Transverse colon (tissue), 4 donors: ENCODE results near the gene TMEM45B. TPM values are rescaled to one million over a fixed set of nuclear protein-coding genes. Genes with fewer than 3 reads are reported as not detected.
"Not testable (repeated sequence)": the region's sequence is repeated elsewhere in the genome, so short reads cannot be mapped to it uniquely, and the experiment has no call there.

Source experiments
- DNase-seq: peaks from one replicate; pipeline ENCODE4 v3.0.0-alpha.2; 2019
- H3K27ac ChIP-seq, 4 donors: fragments of 200-600 bp; sonication (generic); 2 replicates each; pipeline ENCODE4 v1.5.1; 2016 to 2018; ENCODE audit warnings: inconsistent platforms in 4 of 4
- H3K27me3 ChIP-seq: fragments of 200-600 bp; sonication (generic); 2 replicates; pipeline ENCODE4 v1.5.1; 2017; ENCODE audit warnings: inconsistent platforms
- H3K36me3 ChIP-seq, 4 donors: fragments of 200-600 bp; sonication (generic); 2 replicates each; pipeline ENCODE4 v1.5.1; 2017 to 2019; ENCODE audit warnings: inconsistent platforms in 4 of 4
- H3K4me1 ChIP-seq, 4 donors: fragments of 200-600 bp; sonication (generic); 2 replicates each; pipeline ENCODE4 v1.5.1; 2017 to 2020; ENCODE audit warnings: inconsistent platforms in 4 of 4
- H3K4me3 ChIP-seq, 4 donors: fragments of 200-600 bp; sonication (generic); 1 replicate in 1 of 4; 2 replicates in 3 of 4; pipeline versions ENCODE4 v1.5.1 to v1.6.1; 2017 to 2019; ENCODE audit warnings: inconsistent platforms in 4 of 4
- H3K9me3 ChIP-seq, 2 donors: fragments of 200-600 bp; sonication (generic); 2 replicates each; pipeline ENCODE4 v1.5.1; 2017 to 2019; ENCODE audit warnings: inconsistent platforms in 2 of 2
- EP300 ChIP-seq: sonication (generic); formaldehyde crosslinking; IDR thresholded peaks from one replicate; pipeline ENCODE4 v1.6.1; 2017; ENCODE audit warnings: antibody characterized with exemption, low read depth
- POLR2A ChIP-seq: fragments of 450-650 bp; IDR thresholded peaks from one replicate; pipeline ENCODE4 v1.6.1; 2016; ENCODE audit warnings: antibody characterized with exemption, mild to moderate bottlenecking, moderate library complexity
- POLR2AphosphoS5 ChIP-seq, 3 donors: sonication (generic); formaldehyde crosslinking; IDR thresholded peaks; one replicate each; pipeline ENCODE4 v1.6.1; 2016; ENCODE audit warnings: antibody characterized with exemption in 3 of 3
- WGBS, 2 donors: methylation state at CpG; one replicate each; pipeline ENCODE4 v1.1.5; 2018; ENCODE audit warnings: low coverage in 1 of 2; 5-methylcytosine and 5-hydroxymethylcytosine counted together
- in situ Hi-C, 4 donors: fragments of 200-750 bp; cut with MboI; loops; one replicate each; pipeline versions ENCODE4 v1.15.0 to v1.15.1; 2017; ENCODE audit warnings: low sequenced_read_pairs in 3 of 4, low pct_ligation_motif_present in 1 of 4, low pct_unique_long_range_greater_than_20kb in 1 of 4
- intact Hi-C: fragments of 100-400 bp; cut with DNase I; formaldehyde crosslinking; loops from one replicate; pipeline ENCODE4 v1.15.1; 2023; ENCODE audit warnings: low total_unique reads
- total RNA-seq, 4 donors: library from RNA; depleted of rRNA; stranded (reverse); fragments of >200 nt; gene quantifications; one replicate each; pipeline ENCODE4 v1.1.0, GENCODE V29; 2016
- TF ChIP-seq, protein P1 (sequence below), 5 experiments: fragments of 200-600 bp in 3 of 5; fragments of 450-650 bp in 2 of 5; sonication (generic) in 3 of 5; IDR thresholded peaks; 1 replicate in 2 of 5; 2 replicates in 3 of 5; pipeline ENCODE4 v1.5.1; 2016 to 2017; ENCODE audit warnings: antibody characterized with exemption in 5 of 5, inconsistent platforms in 3 of 5, mild to moderate bottlenecking in 2 of 5, moderate library complexity in 1 of 5

TMEM45B gene
- total RNA-seq, 4 donors from 2014 or later: 42.2 to 336 (median 205) TPM

DNA sequence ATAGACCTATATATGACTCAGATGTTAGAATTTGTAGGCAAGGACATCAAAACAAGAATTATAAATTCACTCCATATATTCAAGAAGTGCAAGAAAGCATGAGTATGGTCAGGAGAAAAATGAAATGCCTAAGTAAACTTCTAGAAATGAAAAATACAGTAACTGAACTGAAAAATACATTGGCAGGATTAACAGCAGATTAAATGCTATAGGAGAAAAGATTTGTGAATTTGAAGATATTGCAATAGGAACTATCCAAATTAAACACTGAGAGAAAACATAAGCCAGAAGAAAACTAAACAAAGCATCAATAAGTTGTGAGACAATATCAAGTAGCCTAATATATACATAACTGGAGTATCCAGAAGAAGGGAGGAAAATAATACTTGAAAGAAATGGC is 46.6 kb upstream of the TMEM45B start:
- intact Hi-C loops (no loop called here), in situ Hi-C loops (no loop called here)
- Histone ChIP-seq H3K4me1 (no peaks in the 10 kb centered on the region), H3K27me3 (no peaks in the 10 kb centered on the region), H3K4me3 (no peak overlapping the region), H3K27ac (no peak overlapping the region), H3K36me3 (no peaks in the 10 kb centered on the region), H3K9me3 (no peaks in the 10 kb centered on the region)
- no peak for DNase-seq
- TF ChIP-seq POLR2A (no peak), POLR2AphosphoS5 (IDR thresholded peaks at IDR 0.05) (no peak), EP300 (no peak)
- TF ChIP-seq, protein P1, sequence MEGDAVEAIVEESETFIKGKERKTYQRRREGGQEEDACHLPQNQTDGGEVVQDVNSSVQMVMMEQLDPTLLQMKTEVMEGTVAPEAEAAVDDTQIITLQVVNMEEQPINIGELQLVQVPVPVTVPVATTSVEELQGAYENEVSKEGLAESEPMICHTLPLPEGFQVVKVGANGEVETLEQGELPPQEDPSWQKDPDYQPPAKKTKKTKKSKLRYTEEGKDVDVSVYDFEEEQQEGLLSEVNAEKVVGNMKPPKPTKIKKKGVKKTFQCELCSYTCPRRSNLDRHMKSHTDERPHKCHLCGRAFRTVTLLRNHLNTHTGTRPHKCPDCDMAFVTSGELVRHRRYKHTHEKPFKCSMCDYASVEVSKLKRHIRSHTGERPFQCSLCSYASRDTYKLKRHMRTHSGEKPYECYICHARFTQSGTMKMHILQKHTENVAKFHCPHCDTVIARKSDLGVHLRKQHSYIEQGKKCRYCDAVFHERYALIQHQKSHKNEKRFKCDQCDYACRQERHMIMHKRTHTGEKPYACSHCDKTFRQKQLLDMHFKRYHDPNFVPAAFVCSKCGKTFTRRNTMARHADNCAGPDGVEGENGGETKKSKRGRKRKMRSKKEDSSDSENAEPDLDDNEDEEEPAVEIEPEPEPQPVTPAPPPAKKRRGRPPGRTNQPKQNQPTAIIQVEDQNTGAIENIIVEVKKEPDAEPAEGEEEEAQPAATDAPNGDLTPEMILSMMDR (IDR thresholded peaks at IDR 0.05): no peak

DNA sequence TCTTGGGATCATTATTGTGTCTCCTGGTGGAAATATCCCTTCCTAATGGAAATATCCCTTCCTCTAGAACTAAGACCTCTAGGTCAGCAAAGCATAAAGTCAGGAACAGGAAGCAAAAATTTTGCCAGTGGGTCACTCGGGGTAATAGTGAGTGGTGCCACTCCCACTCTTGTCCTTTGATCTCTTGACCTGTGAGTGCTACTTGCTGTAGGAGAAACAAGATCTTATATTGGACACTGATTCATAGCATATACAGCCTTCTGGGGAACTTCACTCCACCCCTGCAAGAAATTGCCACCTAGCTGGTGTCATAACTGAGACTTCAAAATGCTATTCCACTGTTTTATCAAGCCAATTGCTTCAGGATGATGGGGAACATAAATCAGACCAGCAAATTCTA is 44.7 kb upstream of the TMEM45B start:
- intact Hi-C loops: no loop called here
- TF ChIP-seq POLR2AphosphoS5 (IDR thresholded peaks at IDR 0.05): no peak

DNA sequence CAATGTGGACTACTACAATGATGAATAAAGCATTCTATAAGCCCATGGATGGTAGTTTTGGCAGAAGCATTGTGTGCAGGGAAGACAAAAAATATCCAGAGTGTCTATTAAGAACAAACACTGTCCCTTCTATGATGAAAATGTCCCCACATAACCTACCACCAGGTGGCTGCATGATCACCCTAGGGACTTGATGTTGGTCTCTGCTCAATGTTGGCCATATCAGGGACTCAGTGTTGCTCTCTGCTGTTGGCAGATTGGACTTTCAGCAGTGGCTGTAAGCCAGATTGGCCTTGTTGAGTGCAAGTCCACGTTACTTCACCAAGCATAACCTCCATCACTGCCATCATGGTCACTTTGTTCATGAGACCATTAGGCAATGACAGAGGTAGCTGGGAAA is 44.2 kb upstream of the TMEM45B start:
- DNase-seq, H3K4me3 ChIP-seq, H3K27me3 ChIP-seq, H3K9me3 ChIP-seq, H3K36me3 ChIP-seq, in situ Hi-C loops, intact Hi-C loops, H3K27ac ChIP-seq, H3K4me1 ChIP-seq: not testable (repeated sequence)
- 17 to 79% methylated on average over 1 of the region's 1 CpG for WGBS, 2 donors

More for the DNA sequence above, 44.7 kb upstream of the TMEM45B start:
- H3K27me3 ChIP-seq: no peaks in the 10 kb centered on the region
- H3K36me3 ChIP-seq: no peaks in the 10 kb centered on the region
- 74% methylated on average over 1 of the region's 1 CpG; no CpG with 5 or more reads in 1 of the 2 donors for WGBS, 2 donors
- in situ Hi-C loops: no loop called here
- H3K27ac ChIP-seq: no peak overlapping the region
- no peak overlapping the region for H3K4me3 ChIP-seq
- peak; percentile 22 for DNase-seq
- no peaks in the 10 kb centered on the region for H3K4me1 ChIP-seq
- H3K9me3 ChIP-seq: no peaks in the 10 kb centered on the region

DNA sequence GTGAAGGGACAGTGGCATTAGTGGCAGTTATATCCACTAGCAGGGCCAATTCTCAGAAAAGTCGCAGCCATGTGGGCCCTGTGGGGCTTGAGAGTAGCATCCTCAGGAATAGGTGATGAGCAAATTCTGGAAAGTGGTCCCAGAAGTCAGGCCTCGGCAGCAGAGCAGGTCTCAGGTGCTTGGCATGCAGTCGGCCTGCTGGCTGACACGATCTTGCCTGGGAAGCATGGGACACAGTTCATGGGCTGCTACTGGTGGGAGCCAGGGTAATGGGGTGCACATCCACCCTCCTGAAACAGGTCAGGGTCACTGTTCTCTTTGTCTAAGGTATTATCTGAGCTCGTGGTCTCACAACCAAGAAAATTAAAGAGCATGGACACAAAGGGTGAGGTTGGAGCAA is 36.8 kb upstream of the TMEM45B start:
- H3K4me3 ChIP-seq: no peak overlapping the region
- 68 to 74% methylated on average over 4 to 5 of the region's 5 CpGs for WGBS, 2 donors
- H3K9me3 ChIP-seq: no peaks in the 10 kb centered on the region
- in situ Hi-C loops (no loop called here), intact Hi-C loops (no loop called here)
- TF ChIP-seq EP300: no peak
- TF ChIP-seq, protein P1 (IDR thresholded peaks at IDR 0.05): no peak
- TF ChIP-seq POLR2AphosphoS5 (IDR thresholded peaks at IDR 0.05): no peak
- no peak for TF ChIP-seq POLR2A
- H3K36me3 ChIP-seq: no peaks in the 10 kb centered on the region
- DNase-seq: no peak
- H3K27me3 ChIP-seq: no peaks in the 10 kb centered on the region
- peaks cover 0 to 4% (median 0%) of the 10 kb centered on the region in 4 donors for H3K4me1 ChIP-seq
- no peak overlapping the region for H3K27ac ChIP-seq

DNA sequence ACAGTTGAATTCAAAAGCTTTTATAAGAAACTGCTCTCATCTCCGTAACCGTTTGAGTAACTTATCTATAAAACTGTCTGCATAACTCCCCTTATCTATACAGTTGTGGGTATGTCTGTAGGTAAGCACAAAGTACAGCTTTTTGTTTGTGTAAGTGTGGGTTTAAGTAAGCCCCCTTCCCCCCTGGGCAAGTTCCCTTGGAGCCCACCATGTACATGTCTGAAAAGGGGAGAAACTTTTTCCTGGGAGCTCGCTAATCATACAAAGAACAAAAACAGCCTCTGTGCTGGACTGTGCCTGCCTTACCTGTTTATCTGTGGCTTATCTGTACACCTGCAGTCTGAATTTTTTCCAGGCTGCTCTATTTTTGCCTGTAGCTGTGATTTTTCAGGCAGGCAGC is 36.3 kb upstream of the TMEM45B start:
- WGBS, 2 donors: 33 to 60% methylated on average over 1 to 3 of the region's 3 CpGs
- Histone ChIP-seq H3K27ac (no peak overlapping the region), H3K4me3 (no peak overlapping the region), H3K9me3 (no peaks in the 10 kb centered on the region), H3K4me1 (peaks cover 0 to 4% (median 0%) of the 10 kb centered on the region in 4 donors), H3K27me3 (no peaks in the 10 kb centered on the region), H3K36me3 (no peaks in the 10 kb centered on the region)
- intact Hi-C loops: no loop called here
- DNase-seq: no peak
- in situ Hi-C loops: no loop called here
- TF ChIP-seq POLR2AphosphoS5 (IDR thresholded peaks at IDR 0.05) (no peak), EP300 (no peak), POLR2A (no peak)
- TF ChIP-seq, protein P1 (IDR thresholded peaks at IDR 0.05): no peak
